Cardiac fibroblast (primary cell): ENCODE measurements around the gene RNU2-1.

Experiments used
- DNase-seq, 2 donors: peaks; one replicate each; pipeline versions ENCODE4 v3.0.0 to v3.0.0-alpha.2; 2010; ENCODE audit warnings: low read depth in 2 of 2
- H3K4me3 ChIP-seq, 2 donors: replicated peaks in 1 of 2; 1 replicate in 1 of 2; 2 replicates in 1 of 2; pipeline ENCODE4 v1.5.1; 2011; ENCODE audit warnings: low read depth in 2 of 2, low read length in 2 of 2, mild to moderate bottlenecking in 2 of 2, moderate library complexity in 1 of 2
- CTCF ChIP-seq: IDR thresholded peaks from one replicate; pipeline ENCODE4 v1.5.1; 2011; ENCODE audit warnings: low read depth, mild to moderate bottlenecking, low read length, inconsistent platforms

RNU2-1 gene

GRCh38 chr17:43224146-43224705, 9.6 kb downstream of the RNU2-1 start:
- no peak for DNase-seq
- no peak for TF ChIP-seq CTCF
- no peak overlapping the region for H3K4me3 ChIP-seq

GRCh38 chr17:43220511-43221125, 13.2 kb downstream of the RNU2-1 start:
- no peak for DNase-seq
- no peak for TF ChIP-seq CTCF
- H3K4me3 ChIP-seq: no peak overlapping the region

- no peak overlapping the region for H3K4me3 ChIP-seq
- no peak for TF ChIP-seq CTCF
- no peak for DNase-seq
Observed at GRCh38 chr17:43219746-43220380, 13.9 kb downstream of the RNU2-1 start.

GRCh38 chr17:43219001-43219400, 14.8 kb downstream of the RNU2-1 start:
- DNase-seq: no peak
- no peak for TF ChIP-seq CTCF

GRCh38 chr17:43217614-43218087, 16.1 kb downstream of the RNU2-1 start:
- H3K4me3 ChIP-seq: no peak overlapping the region
- DNase-seq: no peak
- TF ChIP-seq CTCF: no peak

More at GRCh38 chr17:43219001-43219400, 14.8 kb downstream of the RNU2-1 start:
- no peak overlapping the region for H3K4me3 ChIP-seq

GRCh38 chr17:43216762-43217613, 16.8 kb downstream of the RNU2-1 start:
- DNase-seq: no peak
- TF ChIP-seq CTCF: no peak
- H3K4me3 ChIP-seq: no peak overlapping the region
